ENCODE measurements around the gene TSPAN9. TPM values are rescaled to one million over a fixed set of nuclear protein-coding genes. Genes with fewer than 3 reads are reported as not detected.

TSPAN9 gene
- polyA plus RNA-seq, 4 donors = 90.1 to 101 (median 97.8) TPM

DNA sequence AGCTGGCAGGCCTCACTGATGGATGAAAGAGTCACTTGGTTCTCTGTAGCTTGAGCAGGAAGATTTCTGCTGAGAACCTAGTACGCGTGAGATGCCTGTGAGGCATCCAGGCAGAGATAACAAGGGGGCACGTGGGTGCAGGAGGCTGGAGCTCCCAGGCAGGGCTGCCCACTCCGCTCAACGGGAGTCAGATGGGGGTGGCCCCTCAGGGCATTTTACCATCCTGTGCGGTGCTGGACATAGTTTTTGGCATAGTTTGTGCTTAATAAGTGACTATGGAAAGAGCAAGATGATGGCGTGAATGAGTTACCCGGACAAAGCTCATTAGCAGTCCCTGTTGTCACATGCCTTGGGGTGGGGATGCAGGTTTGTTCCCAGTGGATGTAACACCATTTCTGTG is 182.8 kb downstream of the TSPAN9 start:
- no peak for DNase-seq (ENCODE audit: low read depth in 4 of 4, low spot score in 3 of 4)

GRCh38 chr12:3261782-3262359 is 184.7 kb downstream of the TSPAN9 start:
- DNase-seq (ENCODE audit: low read depth in 4 of 4, low spot score in 3 of 4) = no peak

- no peak for DNase-seq (ENCODE audit: low read depth in 4 of 4, low spot score in 3 of 4)
Measured at GRCh38 chr12:3262470-3262869, 185.3 kb downstream of the TSPAN9 start.

DNA sequence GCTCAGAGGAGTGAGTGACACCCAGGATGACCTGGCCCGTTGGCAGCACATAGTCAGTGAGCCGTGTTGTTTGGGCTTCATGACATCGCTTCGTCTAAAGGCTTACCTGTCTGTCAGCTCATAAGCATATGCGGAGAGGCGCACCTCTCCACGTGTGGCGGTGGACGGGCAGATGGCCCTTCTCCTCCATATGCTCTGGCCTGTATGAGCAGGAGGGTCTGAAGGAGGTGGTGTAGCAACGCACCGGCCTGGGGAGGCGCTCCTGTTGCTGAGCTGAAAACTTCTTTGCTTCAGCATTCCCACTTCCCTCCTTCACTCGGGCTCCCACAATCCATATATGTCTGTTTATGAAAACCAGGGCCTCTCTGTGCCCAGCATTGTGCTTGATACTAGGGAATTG is 186.1 kb downstream of the TSPAN9 start:
- no peak for DNase-seq (ENCODE audit: low read depth in 4 of 4, low spot score in 3 of 4)

- no peak for DNase-seq (ENCODE audit: low read depth in 4 of 4, low spot score in 3 of 4)
Measured at GRCh38 chr12:3263939-3264922, 187.1 kb downstream of the TSPAN9 start.

DNA sequence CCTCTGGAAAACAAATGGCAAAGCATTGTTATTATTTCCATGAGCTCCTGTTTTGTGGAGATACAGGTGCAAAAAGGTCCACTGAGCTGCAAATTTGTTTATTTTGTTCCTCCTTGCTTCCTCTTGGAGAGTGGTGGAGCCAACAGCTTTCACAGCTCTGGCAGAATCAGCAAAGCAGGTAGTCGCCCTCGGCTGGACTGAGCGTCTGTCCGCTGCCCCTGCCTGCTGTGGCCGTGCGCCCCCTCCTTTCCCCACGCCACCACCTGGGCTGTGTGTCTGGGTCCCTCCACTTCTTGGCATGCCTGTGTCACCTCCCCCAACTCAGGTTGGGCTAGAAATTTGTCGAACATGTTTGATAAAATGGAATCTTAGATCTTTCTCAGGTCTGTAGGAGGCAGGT is 188.2 kb downstream of the TSPAN9 start:
- no peak for DNase-seq (ENCODE audit: low read depth in 4 of 4, low spot score in 3 of 4)

GRCh38 chr12:3266638-3267037 is 189.5 kb downstream of the TSPAN9 start:
- DNase-seq (ENCODE audit: low read depth in 4 of 4, low spot score in 3 of 4) = no peak

- DNase-seq (ENCODE audit: low read depth in 4 of 4, low spot score in 3 of 4) = no peak
Measured at GRCh38 chr12:3267690-3268089, 190.5 kb downstream of the TSPAN9 start.

- DNase-seq (ENCODE audit: low read depth in 4 of 4, low spot score in 3 of 4) = no peak
Measured at GRCh38 chr12:3269594-3269993, 192.4 kb downstream of the TSPAN9 start.

- DNase-seq (ENCODE audit: low read depth in 4 of 4, low spot score in 3 of 4) = no peak
Measured at GRCh38 chr12:3271146-3271545, 194.0 kb downstream of the TSPAN9 start.

GRCh38 chr12:3271639-3272038 is 194.5 kb downstream of the TSPAN9 start:
- DNase-seq (ENCODE audit: low read depth in 4 of 4, low spot score in 3 of 4) = no peak

- DNase-seq (ENCODE audit: low read depth in 4 of 4, low spot score in 3 of 4) = no peak
Measured at GRCh38 chr12:3272958-3273357, 195.8 kb downstream of the TSPAN9 start.

DNA sequence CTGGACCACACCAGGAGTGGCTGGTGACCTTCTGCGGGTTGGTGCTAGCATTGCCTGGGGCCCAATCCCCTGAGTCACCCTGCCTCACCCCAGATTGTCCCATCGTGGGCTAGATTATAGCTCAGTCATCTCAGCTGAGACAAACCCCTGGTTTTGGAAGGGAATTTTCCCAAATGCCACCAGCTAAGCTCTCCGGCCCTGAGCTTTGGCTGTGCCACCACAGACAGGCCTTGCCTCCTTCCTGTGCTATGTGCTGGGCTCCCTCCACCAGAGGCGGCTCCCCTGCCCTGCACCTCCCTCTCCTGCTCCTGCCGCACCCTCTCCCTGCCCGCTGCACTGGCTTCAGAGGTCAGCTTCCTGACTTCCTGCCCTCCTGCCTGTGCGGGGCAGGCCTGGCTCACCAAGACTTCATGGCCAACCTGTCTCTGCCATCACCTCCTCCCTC is 196.3 kb downstream of the TSPAN9 start:
- no peak for DNase-seq (ENCODE audit: low read depth in 4 of 4, low spot score in 3 of 4)

DNA sequence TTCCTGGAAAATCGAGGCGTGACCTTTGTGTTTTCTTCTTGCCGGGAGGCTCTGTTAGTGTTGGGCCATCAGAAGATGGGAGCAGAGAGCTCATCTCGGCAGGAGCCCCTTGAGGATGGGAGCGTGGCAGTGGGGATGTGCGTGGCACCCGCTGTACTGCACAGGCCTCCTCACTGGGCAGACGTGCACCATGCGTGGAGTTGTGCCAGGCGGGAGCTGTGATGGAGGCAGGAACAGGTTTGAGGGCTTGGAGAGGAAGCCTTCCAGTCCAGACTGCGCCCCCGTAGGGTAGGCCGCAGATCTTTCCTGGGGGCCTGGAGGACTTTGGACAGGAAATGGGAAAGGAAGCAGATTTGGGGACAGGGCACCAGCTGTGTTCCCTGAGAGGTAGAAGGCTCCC is 197.5 kb downstream of the TSPAN9 start:
- DNase-seq (ENCODE audit: low read depth in 4 of 4, low spot score in 3 of 4) = no peak

GRCh38 chr12:3275171-3276041 is 198.2 kb downstream of the TSPAN9 start:
- peak in 1 of 4 donors; percentile 71 for DNase-seq (ENCODE audit: low read depth in 4 of 4, low spot score in 3 of 4)

DNA sequence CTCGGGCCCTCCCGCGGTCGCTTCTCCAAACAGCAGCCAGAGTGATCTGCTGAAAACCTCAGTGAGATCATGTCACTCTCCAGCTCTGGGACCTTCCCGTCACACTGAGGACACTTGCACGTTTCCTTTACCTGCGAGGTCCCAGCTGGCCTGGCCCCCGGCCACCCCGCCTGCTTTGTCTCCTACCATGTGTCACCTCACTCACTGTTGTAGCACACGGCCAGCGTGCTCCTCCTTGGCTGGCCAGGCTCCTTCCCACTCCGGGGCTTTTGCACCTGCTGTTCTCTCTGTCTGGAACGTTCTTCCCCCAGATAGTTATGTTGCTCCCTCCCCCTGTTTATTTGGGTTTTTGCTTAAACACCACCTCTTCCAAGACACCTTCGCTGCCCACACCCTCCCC is 199.0 kb downstream of the TSPAN9 start:
- no peak for DNase-seq (ENCODE audit: low read depth in 4 of 4, low spot score in 3 of 4)

GRCh38 chr12:3277306-3277943 is 200.2 kb downstream of the TSPAN9 start:
- DNase-seq (ENCODE audit: low read depth in 4 of 4, low spot score in 3 of 4) = no peak

DNA sequence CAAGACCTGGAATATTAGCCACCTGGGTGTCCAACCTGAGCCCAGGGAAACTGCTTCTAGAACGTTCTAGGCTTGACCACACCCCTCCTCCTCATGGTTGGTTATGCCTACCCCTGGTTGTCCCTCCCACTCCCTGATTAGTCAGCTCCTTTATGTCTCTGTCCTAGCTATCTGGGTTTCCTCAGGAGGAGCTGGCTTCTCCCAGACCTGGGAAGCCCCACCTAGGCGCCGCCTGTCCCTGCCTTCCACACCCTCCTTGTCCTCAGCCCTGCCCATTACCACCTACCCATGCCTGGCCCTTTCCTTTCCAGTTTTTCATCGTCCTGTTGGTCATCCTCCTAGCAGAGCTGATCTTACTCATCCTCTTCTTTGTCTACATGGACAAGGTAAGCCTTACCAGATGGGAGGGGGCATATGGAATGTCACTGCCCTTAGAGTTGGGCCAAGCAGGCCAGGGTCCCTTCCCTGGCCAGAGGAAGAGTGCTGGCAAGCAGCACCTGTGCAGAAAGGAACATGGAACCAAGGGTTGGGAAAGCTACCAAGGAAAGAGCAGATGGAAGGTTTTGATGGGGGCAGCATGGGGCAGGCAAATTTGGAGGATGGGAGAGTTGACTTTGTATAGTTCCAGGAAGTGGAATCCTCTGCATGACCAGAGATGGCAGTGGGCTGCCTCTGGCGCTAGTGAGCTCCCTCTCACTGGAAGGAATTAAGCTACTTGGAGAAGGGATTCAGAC is 201.7 kb downstream of the TSPAN9 start:
- no peak for DNase-seq (ENCODE audit: low read depth in 4 of 4, low spot score in 3 of 4)

DNA sequence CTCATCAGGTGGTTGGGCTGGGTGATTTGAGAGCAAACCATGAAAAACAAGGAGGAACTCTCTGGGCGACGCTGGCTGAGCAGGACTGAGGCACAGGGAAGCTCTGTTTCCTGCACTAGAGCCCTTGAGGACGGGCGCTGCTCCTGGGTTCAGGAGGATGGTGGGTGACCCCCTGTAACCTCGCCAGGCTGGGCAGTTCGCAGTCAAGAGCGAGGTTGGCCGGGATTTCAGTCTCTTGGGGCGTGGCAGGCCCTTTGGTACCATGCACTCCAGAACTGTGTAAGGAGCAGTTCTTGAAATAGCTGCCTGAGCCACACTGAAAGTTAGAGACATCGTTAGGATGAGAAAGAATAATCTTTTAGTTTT is 202.2 kb downstream of the TSPAN9 start:
- no peak for DNase-seq (ENCODE audit: low read depth in 4 of 4, low spot score in 3 of 4)

GRCh38 chr12:3279832-3280231 is 202.7 kb downstream of the TSPAN9 start:
- DNase-seq (ENCODE audit: low read depth in 4 of 4, low spot score in 3 of 4) = no peak

All from right renal pelvis (tissue), 4 donors.